HepG2 (cell line): ENCODE results near the gene ELF2. TPM values are rescaled to one million over a fixed set of nuclear protein-coding genes. Genes with fewer than 3 reads are reported as not detected.

Experiments used
- AHR ChIP-seq: IDR thresholded peaks from 2 replicates; pipeline ENCODE4 v1.6.1; 2018; ENCODE audit warnings: missing genetic modification reagents, missing compliant biosample characterization
- HINFP ChIP-seq: sonication (generic); formaldehyde crosslinking; IDR thresholded peaks from 2 replicates; pipeline ENCODE4 v1.4.0; 2020; ENCODE audit warnings: low read depth, mild to moderate bottlenecking, missing genetic modification reagents
- HNF1A ChIP-seq, 2 experiments: sonication (generic) in 1 of 2; formaldehyde crosslinking in 1 of 2; IDR thresholded peaks; 2 replicates each; pipeline versions ENCODE4 v1.4.0 to v1.6.1; 2016 to 2020; ENCODE audit warnings: borderline replicate concordance in 1 of 2, low read depth in 1 of 2, mild to moderate bottlenecking in 1 of 2, missing genetic modification reagents in 1 of 2
- HNRNPK ChIP-seq: fragments of 200-400 bp; formaldehyde crosslinking; IDR thresholded peaks from 2 replicates; pipeline ENCODE4 v1.6.1; 2018; ENCODE audit warnings: low read length, low read depth, moderate library complexity, mild to moderate bottlenecking; ENCODE audit not compliant: poor library complexity, severe bottlenecking
- NFIB ChIP-seq: sonication (generic); formaldehyde crosslinking; IDR thresholded peaks from 2 replicates; pipeline ENCODE4 v1.9.0; 2021; ENCODE audit warnings: missing genetic modification reagents, mild to moderate bottlenecking, borderline replicate concordance
- YEATS4 ChIP-seq: sonication (generic); formaldehyde crosslinking; IDR thresholded peaks from 2 replicates; pipeline ENCODE4 v1.4.0; 2020; ENCODE audit warnings: missing genetic modification reagents, borderline replicate concordance
- ZNF234 ChIP-seq: sonication (generic); formaldehyde crosslinking; conservative IDR thresholded peaks from 2 replicates; pipeline ENCODE4 v1.5.1; 2020; ENCODE audit warnings: mild to moderate bottlenecking, missing genetic modification reagents
- ZNF350 ChIP-seq: sonication (generic); formaldehyde crosslinking; IDR thresholded peaks from 2 replicates; pipeline ENCODE4 v1.4.0; 2020; ENCODE audit warnings: mild to moderate bottlenecking, low read depth, missing genetic modification reagents, borderline replicate concordance
- ZNF430 ChIP-seq: sonication (generic); formaldehyde crosslinking; IDR thresholded peaks from 2 replicates; pipeline ENCODE4 v1.9.0; 2021; ENCODE audit warnings: mild to moderate bottlenecking, missing genetic modification reagents
- ZNF574 ChIP-seq: sonication (generic); formaldehyde crosslinking; IDR thresholded peaks from 2 replicates; pipeline ENCODE4 v1.4.0; 2020; ENCODE audit warnings: missing genetic modification reagents
- ZNF737 ChIP-seq: sonication (generic); formaldehyde crosslinking; IDR thresholded peaks from 2 replicates; pipeline ENCODE4 v1.5.0; 2020; ENCODE audit warnings: missing genetic modification reagents, mild to moderate bottlenecking, borderline replicate concordance
- ZNF777 ChIP-seq: sonication (generic); formaldehyde crosslinking; IDR thresholded peaks from 2 replicates; pipeline ENCODE4 v1.4.0; 2020; ENCODE audit warnings: missing genetic modification reagents
- polyA plus RNA-seq, 8 experiments: library from polyadenylated mRNA; depleted of rRNA in 3 of 8; stranded (reverse) in 7 of 8; unstranded in 1 of 8; fragments of >200 nt; fragmentation: Illumina TruSeq in 4 of 8; extraction: Trizol in 4 of 8; gene quantifications; 2 replicates each; pipeline versions ENCODE4 v1.2.1 to v1.2.3, GENCODE V29; 2011 to 2016; ENCODE audit warnings: low read depth in 4 of 8, missing spikeins in 1 of 8, mixed read lengths in 1 of 8; ENCODE audit not compliant: insufficient read depth in 1 of 8
- total RNA-seq, 5 experiments: library from RNA; depleted of rRNA; stranded (reverse); fragments of >200 nt; fragmentation: Illumina TruSeq; extraction: Trizol; gene quantifications; 2 replicates each; pipeline ENCODE4 v1.2.3, GENCODE V29; 2016; ENCODE audit warnings: low read depth in 1 of 5

The ELF2 gene
- total and polyA plus RNA-seq, 2 of the 13 experiments (the other 11 are each of a cell fraction or from before 2014, with no cell fraction given): 28.6 to 35.4 TPM

- TF ChIP-seq HINFP (CRISPR knock-in tag) (no peak), AHR (CRISPR knock-in tag) (no peak), ZNF737 (CRISPR knock-in tag) (no peak), ZNF350 (CRISPR knock-in tag) (no peak), HNRNPK (no peak), ZNF234 (CRISPR knock-in tag) (no peak), ZNF574 (no peak), NFIB (CRISPR knock-in tag) (no peak), ZNF777 (CRISPR knock-in tag) (no peak), ZNF430 (CRISPR knock-in tag) (no peak), YEATS4 (CRISPR knock-in tag) (no peak), HNF1A (IDR thresholded peaks at IDR 0.05; ENCODE audit: low read depth) (no peak), HNF1A (CRISPR knock-in tag; IDR thresholded peaks at IDR 0.05; ENCODE audit: borderline replicate concordance) (no peak)
Measured at GRCh38 chr4:139027776-139028175, 149.2 kb downstream of the ELF2 start (continued).
